OCI-LY7 (cell line): ENCODE measurements around the gene UCHL1. TPM values are rescaled to one million over a fixed set of nuclear protein-coding genes. Genes with fewer than 3 reads are reported as not detected.
A peak's percentile ranks its signal among the peaks of the same experiment; 100 is the strongest.

Source experiments
- BruUV-seq: library from RNA; stranded (reverse); fragments of 400-500 nt; replicated peaks from 2 replicates; lab custom pipeline; 2021; lab: Mats Ljungman, UMichigan
- CTCF ChIA-PET: fragments of 300-600 bp; sonication (Branson Sonifier 250); formaldehyde crosslinking; loops from one replicate; lab custom pipeline; 2022; ENCODE audit warnings: antibody characterized with exemption; ENCODE audit not compliant: unreplicated experiment; lab: Charles Lee
- POLR2A ChIA-PET: fragments of 300-600 bp; sonication (Branson Sonifier 250); formaldehyde crosslinking; loops from one replicate; lab custom pipeline; 2022; ENCODE audit warnings: antibody characterized with exemption; lab: Charles Lee
- DNase-seq: peaks from one replicate; pipeline ENCODE4 v3.0.0-alpha.2; 2015; ENCODE audit warnings: low spot score
- H2AFZ ChIP-seq: fragments of 200-600 bp; sonication (generic), shearing (Covaris generic); 2 replicates; pipeline ENCODE4 v1.6.1; 2014; ENCODE audit warnings: mild to moderate bottlenecking, antibody characterized with exemption, low read length, moderate library complexity
- H3K27ac ChIP-seq: fragments of 200-600 bp; sonication (generic); 2 replicates; pipeline ENCODE4 v1.5.1; 2014; ENCODE audit warnings: mixed run types, low read depth, mild to moderate bottlenecking, moderate library complexity, low read length, inconsistent platforms; ENCODE audit not compliant: poor library complexity, severe bottlenecking
- H3K36me3 ChIP-seq: fragments of 200-600 bp; sonication (generic); 2 replicates; pipeline ENCODE4 v1.6.1; 2014; ENCODE audit warnings: mild to moderate bottlenecking, antibody characterized with exemption, low read length, moderate library complexity, mixed read lengths; ENCODE audit not compliant: insufficient read depth
- H3K4me1 ChIP-seq: fragments of 200-600 bp; sonication (generic); 2 replicates; pipeline ENCODE4 v1.5.1; 2014; ENCODE audit warnings: mild to moderate bottlenecking, low read length; ENCODE audit not compliant: insufficient read depth, poor library complexity, severe bottlenecking
- H3K4me2 ChIP-seq: fragments of 200-600 bp; sonication (generic); 2 replicates; pipeline ENCODE4 v1.6.1; 2014; ENCODE audit warnings: mild to moderate bottlenecking, low read length
- H3K4me3 ChIP-seq: fragments of 200-600 bp; sonication (generic); 2 replicates; pipeline ENCODE4 v1.5.1; 2014; ENCODE audit warnings: mild to moderate bottlenecking, low read depth, low read length; ENCODE audit not compliant: poor library complexity, severe bottlenecking
- H3K79me2 ChIP-seq: fragments of 200-600 bp; sonication (generic); 2 replicates; pipeline ENCODE4 v1.6.1; 2016; ENCODE audit warnings: low read depth, mild to moderate bottlenecking, low read length, moderate library complexity, mixed read lengths; ENCODE audit not compliant: insufficient read depth
- H3K9me2 ChIP-seq: fragments of 200-600 bp; sonication (generic); 2 replicates; pipeline ENCODE4 v1.6.1; 2016; ENCODE audit warnings: mild to moderate bottlenecking, low read length, mixed read lengths; ENCODE audit not compliant: insufficient read depth
- H3K9me3 ChIP-seq: fragments of 200-600 bp; sonication (generic); 2 replicates; pipeline ENCODE4 v1.6.1; 2014; ENCODE audit warnings: mild to moderate bottlenecking, mixed run types, low read length, mixed read lengths
- H4K20me1 ChIP-seq: fragments of 200-600 bp; sonication (generic); 2 replicates; pipeline ENCODE4 v1.6.1; 2014; ENCODE audit warnings: mild to moderate bottlenecking, antibody characterized with exemption, low read length, moderate library complexity, mixed read lengths; ENCODE audit not compliant: insufficient read depth
- EZH2phosphoT487 ChIP-seq: fragments of 200-600 bp; sonication (generic); IDR thresholded peaks from 2 replicates; pipeline ENCODE4 v1.6.1; 2018; ENCODE audit warnings: low read depth, borderline replicate concordance, mild to moderate bottlenecking, mixed run types, antibody characterized with exemption, low read length, moderate library complexity, mixed read lengths
- intact Hi-C: fragments of 100-400 bp; cut with micrococcal nuclease; formaldehyde crosslinking; loops from one replicate; pipeline ENCODE4 v1.10.0; 2022; ENCODE audit not compliant: unreplicated experiment
- total RNA-seq, 2 experiments: library from RNA; depleted of rRNA in 1 of 2; stranded (reverse); fragments of >200 nt in 1 of 2; shearing (Covaris generic) in 1 of 2; gene quantifications; 2 replicates each; pipeline ENCODE4 v1.2.3, GENCODE V29; 2014 to 2022
- TF ChIP-seq, protein P1 (sequence below): fragments of 200-600 bp; sonication (generic); conservative IDR thresholded peaks from 2 replicates; pipeline ENCODE4 v1.5.1; 2014; ENCODE audit warnings: mild to moderate bottlenecking, antibody characterized with exemption, low read length, moderate library complexity, mixed read lengths

The UCHL1 gene
- total RNA-seq, 2 experiments from 2014 or later, result 430 to 432 TPM

DNA sequence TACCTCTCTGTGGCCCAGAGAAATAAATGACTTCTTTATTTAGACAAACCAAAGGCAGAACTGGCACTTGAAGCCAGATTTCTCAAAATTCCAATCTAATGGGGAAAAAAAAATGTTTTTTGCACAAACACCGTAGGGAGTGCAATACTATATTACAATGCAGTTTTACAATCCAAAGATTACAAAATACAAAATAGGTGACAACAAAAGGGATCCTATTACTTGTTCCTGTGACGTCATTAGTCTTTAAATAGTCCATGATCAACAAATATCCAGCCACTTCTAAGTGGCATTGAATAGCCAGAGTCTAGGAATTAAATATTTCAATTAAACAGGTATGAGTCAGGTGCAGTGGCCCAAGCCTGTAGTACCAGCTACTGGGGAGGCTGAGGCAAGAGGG is 39.4 kb upstream of the UCHL1 start:
- intact Hi-C loops, result loop anchor here (10.0 kb wide), 1 partner anchor 113 kb away; no protein-coding TSS in a partner anchor
- H3K4me2 ChIP-seq, result peak overlapping the region; percentile 79
- H3K4me3 ChIP-seq, result no peak overlapping the region
- H3K9me3 ChIP-seq, result no peaks in the 10 kb centered on the region
- peaks cover 31% of the 10 kb centered on the region for H3K4me1 ChIP-seq
- H3K36me3 ChIP-seq, result no peaks in the 10 kb centered on the region
- peak overlapping the region; percentile 99; the same call in 1 of the 2 replicates for H2AFZ ChIP-seq
- TF ChIP-seq, protein P1, sequence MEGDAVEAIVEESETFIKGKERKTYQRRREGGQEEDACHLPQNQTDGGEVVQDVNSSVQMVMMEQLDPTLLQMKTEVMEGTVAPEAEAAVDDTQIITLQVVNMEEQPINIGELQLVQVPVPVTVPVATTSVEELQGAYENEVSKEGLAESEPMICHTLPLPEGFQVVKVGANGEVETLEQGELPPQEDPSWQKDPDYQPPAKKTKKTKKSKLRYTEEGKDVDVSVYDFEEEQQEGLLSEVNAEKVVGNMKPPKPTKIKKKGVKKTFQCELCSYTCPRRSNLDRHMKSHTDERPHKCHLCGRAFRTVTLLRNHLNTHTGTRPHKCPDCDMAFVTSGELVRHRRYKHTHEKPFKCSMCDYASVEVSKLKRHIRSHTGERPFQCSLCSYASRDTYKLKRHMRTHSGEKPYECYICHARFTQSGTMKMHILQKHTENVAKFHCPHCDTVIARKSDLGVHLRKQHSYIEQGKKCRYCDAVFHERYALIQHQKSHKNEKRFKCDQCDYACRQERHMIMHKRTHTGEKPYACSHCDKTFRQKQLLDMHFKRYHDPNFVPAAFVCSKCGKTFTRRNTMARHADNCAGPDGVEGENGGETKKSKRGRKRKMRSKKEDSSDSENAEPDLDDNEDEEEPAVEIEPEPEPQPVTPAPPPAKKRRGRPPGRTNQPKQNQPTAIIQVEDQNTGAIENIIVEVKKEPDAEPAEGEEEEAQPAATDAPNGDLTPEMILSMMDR, result no peak
- TF ChIP-seq EZH2phosphoT487, result no peak
- POLR2A ChIA-PET, result interaction anchor here (0.9 to 2.0 kb wide), 5 partner anchors 12 to 258 kb away, joined by 3 to 5 read pairs (median 4); partner anchors contain the start of gene UCHL1
- H3K9me2 ChIP-seq, result no peaks in the 10 kb centered on the region
- DNase-seq, result no peak
- H3K79me2 ChIP-seq, result peaks cover 16% of the 10 kb centered on the region; the same call in 1 of the 2 replicates
- no peak overlapping the region for H3K27ac ChIP-seq
- CTCF ChIA-PET, result interaction anchor here (0.6 kb wide), 1 partner anchor 143 kb away, joined by 3 read pairs; no protein-coding TSS in a partner anchor
- no TSS peak for BruUV-seq
- peaks cover 10% of the 10 kb centered on the region; the same call in 1 of the 2 replicates for H4K20me1 ChIP-seq

DNA sequence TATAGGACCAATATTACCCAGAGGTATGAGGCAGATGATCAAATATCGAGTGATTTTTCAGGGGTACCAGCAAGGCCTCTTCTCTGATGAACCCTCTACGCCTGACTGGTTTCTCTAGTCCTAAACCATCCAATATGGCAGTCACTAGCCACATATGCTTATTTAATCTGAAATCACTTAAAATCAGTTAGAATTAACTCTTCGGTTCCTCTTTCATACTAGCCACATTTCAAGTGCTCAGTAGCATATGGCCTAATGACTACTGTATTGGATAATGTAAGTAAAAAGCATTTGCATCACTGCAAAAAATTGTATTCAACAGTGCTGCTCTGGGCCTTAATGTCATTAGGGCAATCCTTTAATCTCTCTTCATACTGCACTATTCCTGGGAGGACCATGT is 38.0 kb upstream of the UCHL1 start:
- H3K79me2 ChIP-seq, result peaks cover 3% of the 10 kb centered on the region; the same call in 1 of the 2 replicates
- intact Hi-C loops, result loop anchor here (10.0 kb wide), 1 partner anchor 114 kb away; no protein-coding TSS in a partner anchor
- H3K4me1 ChIP-seq, result peaks cover 24% of the 10 kb centered on the region
- TF ChIP-seq EZH2phosphoT487, result no peak
- TF ChIP-seq, protein P1, result no peak
- no peaks in the 10 kb centered on the region for H3K9me3 ChIP-seq
- no peaks in the 10 kb centered on the region; the same call in 1 of the 2 replicates for H4K20me1 ChIP-seq
- no peak overlapping the region for H3K4me2 ChIP-seq
- no peak overlapping the region for H3K27ac ChIP-seq
- H3K9me2 ChIP-seq, result no peaks in the 10 kb centered on the region
- no peak for DNase-seq
- ChIA-PET CTCF (interaction anchor here (0.5 kb wide), 1 partner anchor 16 kb away, joined by 3 read pairs; no protein-coding TSS in a partner anchor), POLR2A (interaction anchor here (0.6 to 2.0 kb wide), 7 partner anchors 13 to 689 kb away, joined by 4 to 7 read pairs (median 4); partner anchors contain the start of gene UCHL1)
- H2AFZ ChIP-seq, result no peak overlapping the region
- no peak overlapping the region for H3K4me3 ChIP-seq
- BruUV-seq, result no TSS peak
- no peaks in the 10 kb centered on the region for H3K36me3 ChIP-seq

DNA sequence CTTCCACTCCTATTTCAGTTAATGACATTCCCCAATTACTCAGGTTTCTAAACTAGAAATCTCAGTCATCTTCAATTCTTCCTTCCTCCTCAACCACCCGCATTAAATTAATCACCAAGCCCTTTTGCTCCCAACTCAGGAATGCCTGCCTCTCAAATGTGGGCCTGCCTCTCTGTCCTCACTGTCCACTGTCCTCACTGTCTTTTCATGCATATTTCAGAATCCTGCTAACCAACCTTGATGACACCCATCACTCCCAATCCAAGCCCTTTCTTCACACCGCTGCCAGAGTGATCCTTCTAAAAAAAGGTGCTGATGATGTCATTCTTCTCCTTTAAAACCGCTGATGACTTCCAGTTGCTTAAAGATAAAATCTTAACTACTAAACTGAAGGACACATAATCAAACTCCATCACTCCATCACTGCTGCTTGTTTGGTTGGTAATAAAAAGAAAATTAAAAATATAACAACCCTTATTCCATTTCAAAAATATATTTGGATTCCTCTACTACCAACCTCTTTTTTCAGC is 37.2 kb upstream of the UCHL1 start:
- Histone ChIP-seq H3K4me1 (peaks cover 24% of the 10 kb centered on the region), H3K79me2 (no peaks in the 10 kb centered on the region), H3K9me3 (no peaks in the 10 kb centered on the region), H3K4me2 (no peak overlapping the region), H2AFZ (no peak overlapping the region), H4K20me1 (no peaks in the 10 kb centered on the region), H3K36me3 (no peaks in the 10 kb centered on the region), H3K27ac (no peak overlapping the region), H3K4me3 (no peak overlapping the region), H3K9me2 (no peaks in the 10 kb centered on the region)
- TF ChIP-seq, protein P1, result no peak
- no peak for TF ChIP-seq EZH2phosphoT487
- BruUV-seq, result no TSS peak
- ChIA-PET CTCF (interaction anchor here (0.9 kb wide), 1 partner anchor 295 kb away, joined by 3 read pairs; no protein-coding TSS in a partner anchor), POLR2A (interaction anchor here (1.1 to 2.0 kb wide), 4 partner anchors 14 to 294 kb away, joined by 4 to 7 read pairs (median 5); partner anchors contain the start of gene UCHL1)
- DNase-seq, result no peak
- intact Hi-C loops, result loop anchor here (10.0 kb wide), 1 partner anchor 115 kb away; no protein-coding TSS in a partner anchor
